Left hindlimb (tissue), 1 donor: ENCODE measurements around the gene CCDC87.
"Not testable (repeated sequence)": the region's sequence is repeated elsewhere in the genome, so short reads cannot be mapped to it uniquely, and the experiment has no call there.

Experiments
- DNase-seq: peaks from one replicate; pipeline ENCODE4 v3.0.0-alpha.2; 2018

CCDC87 gene

GRCh38 chr11:66592457-66593302 lies at the start of gene CCDC87, which contains the start of gene CCS:
TSS of gene CCDC87 (minus strand) at chr11:66593063. CDS start at chr11:66593015, 48 bp downstream.
TSS of gene CCS (plus strand) at chr11:66593185. CDS start at chr11:66593262, 77 bp downstream.
- peak; percentile 97 for DNase-seq

GRCh38 chr11:66641834-66642233 lies 49.0 kb upstream of the CCDC87 start:
- DNase-seq = no peak

GRCh38 chr11:66639814-66640340 lies 47.0 kb upstream of the CCDC87 start:
- not testable (repeated sequence) for DNase-seq

GRCh38 chr11:66639066-66639813 lies 46.4 kb upstream of the CCDC87 start:
- DNase-seq = no peak

GRCh38 chr11:66638177-66639065 lies 45.6 kb upstream of the CCDC87 start, which contains the start of gene RBM4:
TSS of gene RBM4 (plus strand) at chr11:66638703. CDS start at chr11:66639712, 1,009 bp downstream.
- DNase-seq = peak; percentile 99

GRCh38 chr11:66637557-66638176 lies 44.8 kb upstream of the CCDC87 start:
- DNase-seq = no peak

GRCh38 chr11:66636411-66636810 lies 43.5 kb upstream of the CCDC87 start:
- no peak for DNase-seq

- DNase-seq = no peak
Observed at GRCh38 chr11:66632952-66633351, 40.1 kb upstream of the CCDC87 start.

- no peak for DNase-seq
Observed at GRCh38 chr11:66631883-66632282, 39.0 kb upstream of the CCDC87 start.

- DNase-seq = no peak
Observed at GRCh38 chr11:66629356-66629755, 36.5 kb upstream of the CCDC87 start.

GRCh38 chr11:66628061-66628603 lies 35.3 kb upstream of the CCDC87 start:
- DNase-seq = no peak

GRCh38 chr11:66626926-66627325 lies 34.1 kb upstream of the CCDC87 start:
- DNase-seq = no peak

GRCh38 chr11:66626382-66626781 lies 33.5 kb upstream of the CCDC87 start:
- DNase-seq = no peak

GRCh38 chr11:66625752-66626149 lies 32.9 kb upstream of the CCDC87 start:
- DNase-seq = no peak

GRCh38 chr11:66625041-66625751 lies 32.3 kb upstream of the CCDC87 start:
- DNase-seq = no peak

- DNase-seq = no peak
Observed at GRCh38 chr11:66624450-66624849, 31.6 kb upstream of the CCDC87 start.

- DNase-seq = no peak
Observed at GRCh38 chr11:66619080-66619554, 26.3 kb upstream of the CCDC87 start.

GRCh38 chr11:66617155-66617834 lies 24.4 kb upstream of the CCDC87 start:
- no peak for DNase-seq

GRCh38 chr11:66616379-66617154 lies 23.7 kb upstream of the CCDC87 start, which contains the start of gene RBM14:
TSS of gene RBM14 (plus strand) at chr11:66616630. CDS start at chr11:66616721, 91 bp downstream.
- peak; percentile 99 for DNase-seq
